ENCODE results near the gene UTS2.

The UTS2 gene

GRCh38 chr1:7842517-7842916 lies 10.3 kb downstream of the UTS2 start:
- DNase-seq (ENCODE audit: extremely low read depth, low read depth): no peak
- H3K4me3 ChIP-seq (replicated peaks; ENCODE audit: low read depth, low read length): no peak overlapping the region

GRCh38 chr1:7839526-7839925 lies 13.3 kb downstream of the UTS2 start:
- DNase-seq (ENCODE audit: extremely low read depth, low read depth): no peak
- H3K4me3 ChIP-seq (replicated peaks; ENCODE audit: low read depth, low read length): no peak overlapping the region
- no peak for TF ChIP-seq CTCF (IDR thresholded peaks at IDR 0.05; ENCODE audit: low read depth, low read length, missing control alignments)

More at GRCh38 chr1:7842517-7842916, 10.3 kb downstream of the UTS2 start:
- no peak for TF ChIP-seq CTCF (IDR thresholded peaks at IDR 0.05; ENCODE audit: low read depth, low read length, missing control alignments)

DNA sequence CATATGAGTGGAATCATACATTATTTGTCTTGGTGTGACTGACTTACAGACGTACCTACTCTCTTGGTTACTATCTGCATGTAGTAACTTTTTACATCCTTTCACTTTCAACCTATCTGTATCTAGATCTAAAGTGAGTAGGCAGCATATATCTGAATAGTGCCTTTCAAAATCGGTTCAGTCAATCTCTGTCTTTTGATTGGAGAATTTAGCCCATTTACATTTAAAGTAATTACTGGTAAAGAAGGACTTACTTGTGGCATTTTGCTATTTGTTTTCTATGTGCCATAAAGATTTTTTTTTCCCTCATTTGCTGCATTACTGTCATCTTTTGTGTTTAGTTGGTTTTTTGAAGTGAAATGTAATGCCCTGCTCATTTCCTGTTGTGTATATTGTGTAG lies 14.2 kb downstream of the UTS2 start:
- no peak overlapping the region for H3K4me3 ChIP-seq (replicated peaks; ENCODE audit: low read depth, low read length)
- DNase-seq (ENCODE audit: extremely low read depth, low read depth): no peak
- TF ChIP-seq CTCF (IDR thresholded peaks at IDR 0.05; ENCODE audit: low read depth, low read length, missing control alignments): no peak

- no peak overlapping the region for H3K4me3 ChIP-seq (replicated peaks; ENCODE audit: low read depth, low read length)
- no peak for DNase-seq (ENCODE audit: extremely low read depth, low read depth)
- TF ChIP-seq CTCF (IDR thresholded peaks at IDR 0.05; ENCODE audit: low read depth, low read length, missing control alignments): no peak
Observed at GRCh38 chr1:7833035-7833434, 19.8 kb downstream of the UTS2 start.

DNA sequence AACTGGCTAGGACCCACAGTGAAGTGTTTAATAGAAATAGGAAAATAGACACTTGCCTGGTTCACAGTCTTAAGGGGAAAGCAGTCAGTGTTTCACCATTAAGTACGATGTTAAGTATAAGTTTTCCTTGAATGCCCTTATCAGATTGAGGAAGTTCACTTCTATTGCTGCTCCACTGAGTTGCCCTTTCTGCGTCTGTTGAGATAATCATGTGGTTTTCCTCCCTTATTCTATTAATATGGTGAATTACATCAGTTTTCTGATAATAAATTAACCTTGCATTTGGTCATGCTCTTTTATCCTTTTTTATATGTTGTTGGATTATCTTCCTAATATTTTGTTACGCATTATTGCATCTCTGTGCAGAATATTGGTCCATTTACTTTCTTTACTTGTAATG lies 21.4 kb downstream of the UTS2 start:
- H3K4me3 ChIP-seq (replicated peaks; ENCODE audit: low read depth, low read length): no peak overlapping the region
- no peak for DNase-seq (ENCODE audit: extremely low read depth, low read depth)
- TF ChIP-seq CTCF (IDR thresholded peaks at IDR 0.05; ENCODE audit: low read depth, low read length, missing control alignments): no peak

DNA sequence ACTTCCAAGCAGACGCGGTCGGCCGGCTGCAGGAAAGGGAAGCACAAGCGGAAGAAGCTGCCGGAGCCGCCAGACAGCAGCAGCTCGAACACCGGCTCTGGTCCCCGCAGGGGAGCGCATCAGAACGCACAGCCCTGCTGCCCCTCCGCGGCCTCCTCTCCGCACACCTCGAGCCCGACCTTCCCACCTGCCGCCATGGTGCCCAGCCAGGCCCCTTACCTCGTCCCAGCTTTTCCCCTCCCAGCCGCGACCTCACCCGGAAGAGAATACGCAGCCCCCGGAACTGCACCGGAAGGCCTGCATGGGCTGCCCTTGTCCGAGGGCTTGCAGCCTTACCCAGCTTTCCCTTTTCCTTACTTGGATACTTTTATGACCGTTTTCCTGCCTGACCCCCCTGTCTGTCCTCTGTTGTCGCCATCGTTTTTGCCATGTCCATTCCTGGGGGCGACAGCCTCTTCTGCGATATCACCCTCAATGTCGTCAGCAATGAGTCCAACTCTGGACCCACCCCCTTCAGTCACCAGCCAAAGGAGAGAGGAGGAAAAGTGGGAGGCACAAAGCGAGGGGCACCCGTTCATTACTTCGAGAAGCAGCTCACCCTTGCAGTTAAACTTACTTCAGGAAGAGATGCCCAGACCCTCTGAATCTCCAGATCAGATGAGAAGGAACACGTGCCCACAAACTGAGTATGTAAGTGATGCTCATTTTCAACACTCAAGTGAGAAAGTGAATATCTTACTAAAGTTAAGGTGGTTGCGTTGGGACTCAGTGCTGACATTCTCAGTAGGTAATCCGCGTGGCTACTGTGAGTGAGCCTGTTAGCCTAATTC lies 25.5 kb downstream of the UTS2 start:
- no peak for DNase-seq (ENCODE audit: extremely low read depth, low read depth)
- TF ChIP-seq CTCF (IDR thresholded peaks at IDR 0.05; ENCODE audit: low read depth, low read length, missing control alignments): no peak
- H3K4me3 ChIP-seq (replicated peaks; ENCODE audit: low read depth, low read length): no peak overlapping the region

DNA sequence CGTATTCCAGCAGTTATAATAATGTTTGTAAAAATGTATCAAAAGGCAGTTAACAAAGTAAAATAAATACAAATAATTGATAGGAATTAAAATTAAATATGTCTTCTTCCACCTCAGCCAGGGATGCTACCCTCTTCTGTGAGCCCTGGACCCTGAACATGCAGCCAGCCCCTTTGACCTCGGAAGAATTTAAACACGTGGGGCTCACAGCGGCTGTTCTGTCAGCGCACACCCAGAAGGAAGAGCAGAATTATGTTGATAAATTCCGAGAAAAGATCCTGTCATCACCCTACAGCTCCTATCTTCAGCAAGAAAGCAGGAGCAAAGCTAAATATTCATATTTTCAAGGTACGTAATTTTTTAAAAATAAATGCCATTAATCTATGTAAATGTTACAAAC lies 26.5 kb downstream of the UTS2 start:
- no peak for TF ChIP-seq CTCF (IDR thresholded peaks at IDR 0.05; ENCODE audit: low read depth, low read length, missing control alignments)
- DNase-seq (ENCODE audit: extremely low read depth, low read depth): no peak
- no peak overlapping the region for H3K4me3 ChIP-seq (replicated peaks; ENCODE audit: low read depth, low read length)
